ENCODE data around the gene EXOC6B. TPM values are rescaled to one million over a fixed set of nuclear protein-coding genes. Genes with fewer than 3 reads are reported as not detected.
"Not testable (repeated sequence)": the region's sequence is repeated elsewhere in the genome, so short reads cannot be mapped to it uniquely, and the experiment has no call there.

Gene EXOC6B
- total and polyA plus RNA-seq, 8 donors = 2.4 to 19.2 (median 11.3) TPM

- Histone ChIP-seq H3K36me3 (no peaks in the 10 kb centered on the region), H3K27ac (no peak overlapping the region), H3K4me1 (no peaks in the 10 kb centered on the region), H3K4me3 (no peak overlapping the region), H3K27me3 (no peaks in the 10 kb centered on the region), H3K9me3 (no peaks in the 10 kb centered on the region)
- DNase-seq (no peak), FAIRE-seq (no peak), ATAC-seq (no peak)
- 98 to 100% methylated on average over 1 of the region's 1 CpG for WGBS, 2 donors
- no peak for TF ChIP-seq CTCF (IDR thresholded peaks at IDR 0.05)
- intact Hi-C loops (cut with DNase I) = no loop called here
Measured at GRCh38 chr2:72545790-72546189, 280.0 kb downstream of the EXOC6B start.

- H3K9me3 ChIP-seq = no peaks in the 10 kb centered on the region
- no peaks in the 10 kb centered on the region for H3K36me3 ChIP-seq
- H3K27ac ChIP-seq = no peak overlapping the region
- H3K4me3 ChIP-seq = no peak overlapping the region
- H3K27me3 ChIP-seq = no peaks in the 10 kb centered on the region
- intact Hi-C loops (cut with DNase I) = no loop called here
- DNase-seq (no peak), FAIRE-seq (no peak), ATAC-seq (no peak)
- H3K4me1 ChIP-seq = no peaks in the 10 kb centered on the region
- TF ChIP-seq CTCF (IDR thresholded peaks at IDR 0.05) = no peak
Measured at GRCh38 chr2:72544554-72544953, 281.3 kb downstream of the EXOC6B start.

GRCh38 chr2:72543497-72544216 is 282.2 kb downstream of the EXOC6B start:
- ATAC-seq = no peak
- 84 to 85% methylated on average over 3 of the region's 3 CpGs for WGBS, 2 donors
- Histone ChIP-seq H3K36me3 (no peaks in the 10 kb centered on the region), H3K27ac (no peak overlapping the region), H3K4me1 (no peaks in the 10 kb centered on the region), H3K4me3 (no peak overlapping the region), H3K9me3 (no peaks in the 10 kb centered on the region), H3K27me3 (no peaks in the 10 kb centered on the region)
- intact Hi-C loops (cut with DNase I) = no loop called here
- FAIRE-seq = no peak
- DNase-seq = no peak
- no peak for TF ChIP-seq CTCF (IDR thresholded peaks at IDR 0.05)

GRCh38 chr2:72539071-72539552 is 286.7 kb downstream of the EXOC6B start:
- TF ChIP-seq CTCF (IDR thresholded peaks at IDR 0.05) = no peak
- H3K27me3 ChIP-seq = no peaks in the 10 kb centered on the region
- no peaks in the 10 kb centered on the region for H3K36me3 ChIP-seq
- no peak for ATAC-seq
- intact Hi-C loops (cut with DNase I) = no loop called here
- WGBS, 2 donors = 47 to 51% methylated on average over 2 of the region's 2 CpGs
- no peak for DNase-seq
- H3K4me1 ChIP-seq = no peaks in the 10 kb centered on the region
- H3K27ac ChIP-seq = no peak overlapping the region
- no peak for FAIRE-seq
- no peaks in the 10 kb centered on the region for H3K9me3 ChIP-seq
- no peak overlapping the region for H3K4me3 ChIP-seq

GRCh38 chr2:72538486-72538885 is 287.3 kb downstream of the EXOC6B start:
- intact Hi-C loops (cut with DNase I) = no loop called here
- Histone ChIP-seq H3K4me3 (no peak overlapping the region), H3K9me3 (no peaks in the 10 kb centered on the region), H3K4me1 (no peaks in the 10 kb centered on the region), H3K27ac (no peak overlapping the region), H3K36me3 (no peaks in the 10 kb centered on the region), H3K27me3 (no peaks in the 10 kb centered on the region)
- FAIRE-seq (no peak), ATAC-seq (no peak), DNase-seq (no peak)
- WGBS, 2 donors = 96 to 100% methylated on average over 2 of the region's 2 CpGs
- no peak for TF ChIP-seq CTCF (IDR thresholded peaks at IDR 0.05)

GRCh38 chr2:72535586-72535985 is 290.2 kb downstream of the EXOC6B start:
- ATAC-seq; H3K36me3 ChIP-seq; H3K9me3 ChIP-seq; DNase-seq; intact Hi-C loops (cut with DNase I); H3K27ac ChIP-seq; FAIRE-seq; H3K4me1 ChIP-seq; H3K4me3 ChIP-seq; H3K27me3 ChIP-seq: not testable (repeated sequence)
- 97 to 98% methylated on average over 8 of the region's 8 CpGs for WGBS, 2 donors

Measured in pancreas (tissue), 10 donors.